ENCODE data around the gene MYO9B. TPM values are rescaled to one million over a fixed set of nuclear protein-coding genes. Genes with fewer than 3 reads are reported as not detected.

MYO9B gene
- total RNA-seq, 1 experiment from 2014 or later = 58.6 TPM

DNA sequence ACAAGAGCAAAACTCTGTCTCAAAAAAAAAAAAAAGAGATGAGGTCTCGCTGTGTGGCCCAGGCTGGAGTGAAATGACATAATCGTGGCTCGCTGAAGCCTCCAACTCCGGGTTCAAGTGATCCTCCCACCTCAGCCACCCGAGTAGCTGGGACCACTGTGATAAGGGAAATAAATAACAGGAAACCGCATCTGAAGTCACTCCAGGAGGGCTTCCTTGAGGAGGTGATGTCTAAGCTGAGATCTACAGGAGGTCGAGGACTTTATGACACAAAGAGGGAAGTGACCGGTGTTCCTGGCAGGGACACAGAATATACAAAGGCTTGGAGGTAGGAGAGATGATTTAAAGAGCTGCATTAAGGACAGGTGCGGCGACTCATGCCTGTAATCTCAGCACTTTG, 179.1 kb downstream of the MYO9B start:
- no peak overlapping the region for H3K27ac ChIP-seq (ENCODE audit: insufficient read length, low read depth, low read length)
- H3K4me2 ChIP-seq (ENCODE audit: insufficient read depth, insufficient read length, low read length) = no peak overlapping the region
- no peak overlapping the region for H2BK20ac ChIP-seq (ENCODE audit: low read depth, low read length, poor library complexity, severe bottlenecking)
- no peak overlapping the region for H3K4ac ChIP-seq (ENCODE audit: low read depth, low read length)
- H3K23me2 ChIP-seq (ENCODE audit: insufficient read length, low read depth, low read length, poor library complexity, severe bottlenecking) = no peaks in the 10 kb centered on the region
- no peaks in the 10 kb centered on the region for H3K79me1 ChIP-seq (ENCODE audit: insufficient read depth, low read depth, low read length, poor library complexity, severe bottlenecking)
- no peak for TF ChIP-seq CTCF (conservative IDR thresholded peaks at IDR 0.05)
- Mint-ChIP-seq H3K27ac (no peak overlapping the region), H3K9me3 (no peaks in the 10 kb centered on the region), H3K36me3 (ENCODE audit: insufficient read depth in 1 of 3, low read depth in 3 of 3) (peaks cover 0 to 22% (median 2%) of the 10 kb centered on the region in 3 experiments; a peak in 4 of 7 replicates), H3K27me3 (ENCODE audit: low read depth) (no peaks in the 10 kb centered on the region), H3K4me3 (0 out of 5 replicates have a peak overlapping the region, but pooled peaks of 1 of the 2 experiments have one; percentile 2), H3K4me1 (no peaks in the 10 kb centered on the region; a peak in 2 of 4 replicates)
- no peak overlapping the region for H3K18ac ChIP-seq (ENCODE audit: insufficient read length, low read depth, low read length)
- H4K5ac ChIP-seq (ENCODE audit: insufficient read length, low read depth, low read length) = no peak overlapping the region
- H2BK5ac ChIP-seq (ENCODE audit: insufficient read length, low read length) = no peak overlapping the region
- H3K23ac ChIP-seq (ENCODE audit: insufficient read length, low read depth, low read length) = no peak overlapping the region
- peaks cover 9% of the 10 kb centered on the region for H3K9me3 ChIP-seq (ENCODE audit: control insufficient read depth, low read depth, low read length)
- no peak overlapping the region for H2AK5ac ChIP-seq (ENCODE audit: insufficient read length, low read length)
- no peaks in the 10 kb centered on the region for H3K4me1 ChIP-seq (ENCODE audit: insufficient read depth, low read length)
- no peak overlapping the region for H2BK120ac ChIP-seq (ENCODE audit: low read depth, low read length, poor library complexity, severe bottlenecking)
- H3K14ac ChIP-seq (ENCODE audit: insufficient read depth, low read length) = no peak overlapping the region
- H3K56ac ChIP-seq (ENCODE audit: insufficient read length, low read depth, low read length) = no peak overlapping the region
- H3K27me3 ChIP-seq (ENCODE audit: insufficient read depth, low read length) = no peaks in the 10 kb centered on the region
- no peak overlapping the region for H4K91ac ChIP-seq (ENCODE audit: insufficient read length, low read depth, low read length)
- WGBS (ENCODE audit: extremely low coverage, insufficient read length, low lambda C conversion rate) = no CpG with 5 or more reads among the region's 10 CpGs
- no peak for DNase-seq
- H3T11ph ChIP-seq (ENCODE audit: low read length) = no peak overlapping the region
- H3K79me2 ChIP-seq (ENCODE audit: insufficient read depth, low read length) = no peaks in the 10 kb centered on the region
- H2AFZ ChIP-seq (ENCODE audit: low read length) = no peak overlapping the region
- H4K8ac ChIP-seq (replicated peaks; ENCODE audit: insufficient read length, low read depth, low read length) = no peak overlapping the region
- H2BK12ac ChIP-seq (ENCODE audit: insufficient read length, low read depth, low read length) = no peak overlapping the region
- H3K9ac ChIP-seq (ENCODE audit: extremely low read depth, insufficient read length, low read length) = no peak overlapping the region
- H2BK15ac ChIP-seq (ENCODE audit: low read depth, low read length) = no peak overlapping the region
- H4K20me1 ChIP-seq (ENCODE audit: control insufficient read depth, insufficient read depth, insufficient read length) = no peaks in the 10 kb centered on the region
